OCI-LY1 (cell line): ENCODE measurements around the gene HTT.

Experiments
- H2AFZ ChIP-seq: fragments of 200-600 bp; sonication (generic), shearing (Covaris generic); 2 replicates; pipeline ENCODE4 v1.6.0; 2014; ENCODE audit warnings: antibody characterized with exemption, mild to moderate bottlenecking, low read length
- H3F3A ChIP-seq: fragments of 200-600 bp; sonication (generic), shearing (Covaris generic); 2 replicates; pipeline ENCODE4 v1.6.0; 2014; ENCODE audit warnings: mild to moderate bottlenecking, antibody characterized with exemption, low read length, moderate library complexity; ENCODE audit not compliant: insufficient read depth
- H3K27ac ChIP-seq: fragments of 200-600 bp; sonication (generic); 2 replicates; pipeline ENCODE4 v1.5.1; 2014; ENCODE audit warnings: low read length, mixed run types, mild to moderate bottlenecking, low read depth; ENCODE audit not compliant: poor library complexity, severe bottlenecking
- H3K27me3 ChIP-seq: fragments of 200-600 bp; sonication (generic); 2 replicates; pipeline ENCODE4 v1.6.0; 2014; ENCODE audit warnings: antibody characterized with exemption, mild to moderate bottlenecking, low read length, moderate library complexity; ENCODE audit not compliant: insufficient read depth
- H3K36me3 ChIP-seq: fragments of 200-600 bp; sonication (generic); 2 replicates; pipeline ENCODE4 v1.6.1; 2014; ENCODE audit warnings: mild to moderate bottlenecking, antibody characterized with exemption, low read length, moderate library complexity, mixed read lengths; ENCODE audit not compliant: insufficient read depth
- H3K4me1 ChIP-seq: fragments of 200-600 bp; sonication (generic); 2 replicates; pipeline ENCODE4 v1.5.1; 2014; ENCODE audit warnings: mild to moderate bottlenecking, low read length, moderate library complexity; ENCODE audit not compliant: insufficient read depth, severe bottlenecking
- H3K4me2 ChIP-seq: fragments of 200-600 bp; sonication (generic), shearing (Covaris generic); 2 replicates; pipeline ENCODE4 v1.6.1; 2014; ENCODE audit warnings: low read length
- H3K4me3 ChIP-seq: fragments of 200-600 bp; sonication (generic); 2 replicates; pipeline ENCODE4 v1.5.1; 2014; ENCODE audit warnings: low read length, low read depth, mild to moderate bottlenecking, mixed read lengths; ENCODE audit not compliant: poor library complexity, severe bottlenecking
- H3K79me2 ChIP-seq: fragments of 200-600 bp; shearing (Covaris generic); 2 replicates; pipeline ENCODE4 v1.6.1; 2016; ENCODE audit warnings: mixed run types, low read length, mixed read lengths; ENCODE audit not compliant: insufficient read depth
- H3K9ac ChIP-seq: fragments of 200-600 bp; sonication (generic), shearing (Covaris generic); 2 replicates; pipeline ENCODE4 v1.6.1; 2014; ENCODE audit warnings: mild to moderate bottlenecking, low read length, mixed read lengths
- H3K9me2 ChIP-seq: fragments of 200-600 bp; sonication (generic), shearing (Covaris generic); 2 replicates; pipeline ENCODE4 v1.6.1; 2014; ENCODE audit warnings: low read depth, mild to moderate bottlenecking, low read length, mixed read lengths
- H3K9me3 ChIP-seq: fragments of 200-600 bp; shearing (Covaris generic); 2 replicates; pipeline ENCODE4 v1.6.1; 2014; ENCODE audit warnings: low read length, mixed read lengths
- H4K20me1 ChIP-seq: fragments of 200-600 bp; sonication (generic), shearing (Covaris generic); 2 replicates; pipeline ENCODE4 v1.6.0; 2016; ENCODE audit warnings: mild to moderate bottlenecking, low read length; ENCODE audit not compliant: insufficient read depth
- EZH2 ChIP-seq: fragments of 200-600 bp; sonication (generic), shearing (Covaris generic); IDR thresholded peaks from 2 replicates; pipeline ENCODE4 v1.8.0; 2017; ENCODE audit warnings: borderline replicate concordance, mixed run types, mild to moderate bottlenecking, antibody characterized with exemption, low read length, moderate library complexity, mixed read lengths
- TF ChIP-seq, protein P1 (sequence below): fragments of 200-600 bp; sonication (generic), shearing (Covaris generic); IDR thresholded peaks from 2 replicates; pipeline ENCODE4 v1.5.1; 2017; ENCODE audit warnings: mild to moderate bottlenecking, antibody characterized with exemption, low read length, moderate library complexity, mixed read lengths

Gene HTT

DNA sequence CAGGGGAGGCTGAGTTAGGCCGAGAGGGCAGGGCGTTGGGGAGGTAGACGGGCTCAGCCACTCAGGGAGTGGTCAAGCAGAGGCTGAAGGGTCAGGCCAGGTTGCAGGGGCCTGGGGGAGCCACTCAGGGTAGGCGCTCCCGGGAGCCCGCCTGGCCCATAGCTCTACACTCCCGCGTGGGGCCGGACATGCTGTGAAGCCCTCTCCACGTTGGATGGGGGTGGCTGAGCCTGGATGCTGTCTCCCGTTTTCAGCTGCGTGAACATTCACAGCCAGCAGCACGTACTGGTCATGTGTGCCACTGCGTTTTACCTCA lies 160.5 kb downstream of the HTT start:
- Histone ChIP-seq H3K4me1 (no peaks in the 10 kb centered on the region), H3K79me2 (no peaks in the 10 kb centered on the region), H3K27me3 (no peaks in the 10 kb centered on the region), H3K9me3 (no peaks in the 10 kb centered on the region), H3K4me3 (no peak overlapping the region), H3K4me2 (no peak overlapping the region), H3K27ac (no peak overlapping the region), H3K9ac (no peak overlapping the region), H3F3A (no peaks in the 10 kb centered on the region), H4K20me1 (no peaks in the 10 kb centered on the region), H2AFZ (no peak overlapping the region), H3K9me2 (no peaks in the 10 kb centered on the region), H3K36me3 (peaks cover 7% of the 10 kb centered on the region)
- TF ChIP-seq EZH2 = no peak
- TF ChIP-seq, protein P1, sequence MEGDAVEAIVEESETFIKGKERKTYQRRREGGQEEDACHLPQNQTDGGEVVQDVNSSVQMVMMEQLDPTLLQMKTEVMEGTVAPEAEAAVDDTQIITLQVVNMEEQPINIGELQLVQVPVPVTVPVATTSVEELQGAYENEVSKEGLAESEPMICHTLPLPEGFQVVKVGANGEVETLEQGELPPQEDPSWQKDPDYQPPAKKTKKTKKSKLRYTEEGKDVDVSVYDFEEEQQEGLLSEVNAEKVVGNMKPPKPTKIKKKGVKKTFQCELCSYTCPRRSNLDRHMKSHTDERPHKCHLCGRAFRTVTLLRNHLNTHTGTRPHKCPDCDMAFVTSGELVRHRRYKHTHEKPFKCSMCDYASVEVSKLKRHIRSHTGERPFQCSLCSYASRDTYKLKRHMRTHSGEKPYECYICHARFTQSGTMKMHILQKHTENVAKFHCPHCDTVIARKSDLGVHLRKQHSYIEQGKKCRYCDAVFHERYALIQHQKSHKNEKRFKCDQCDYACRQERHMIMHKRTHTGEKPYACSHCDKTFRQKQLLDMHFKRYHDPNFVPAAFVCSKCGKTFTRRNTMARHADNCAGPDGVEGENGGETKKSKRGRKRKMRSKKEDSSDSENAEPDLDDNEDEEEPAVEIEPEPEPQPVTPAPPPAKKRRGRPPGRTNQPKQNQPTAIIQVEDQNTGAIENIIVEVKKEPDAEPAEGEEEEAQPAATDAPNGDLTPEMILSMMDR = no peak

DNA sequence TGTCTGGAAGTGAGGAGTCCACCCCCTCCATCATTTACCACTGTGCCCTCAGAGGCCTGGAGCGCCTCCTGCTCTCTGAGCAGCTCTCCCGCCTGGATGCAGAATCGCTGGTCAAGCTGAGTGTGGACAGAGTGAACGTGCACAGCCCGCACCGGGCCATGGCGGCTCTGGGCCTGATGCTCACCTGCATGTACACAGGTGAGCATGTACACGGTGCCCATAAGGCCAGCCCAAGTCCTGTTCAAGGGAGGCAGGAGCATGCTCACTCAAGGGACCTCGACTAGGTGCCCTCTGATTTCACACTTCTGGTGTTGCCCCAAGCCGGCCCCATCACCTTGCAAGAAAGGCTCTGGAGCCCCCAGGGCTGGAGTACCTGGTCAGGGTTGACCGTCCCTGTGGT lies 161.1 kb downstream of the HTT start:
- peaks cover 6% of the 10 kb centered on the region; the same call in 1 of the 2 replicates for H3K36me3 ChIP-seq
- H3K27me3 ChIP-seq = no peaks in the 10 kb centered on the region
- H4K20me1 ChIP-seq = no peaks in the 10 kb centered on the region

DNA sequence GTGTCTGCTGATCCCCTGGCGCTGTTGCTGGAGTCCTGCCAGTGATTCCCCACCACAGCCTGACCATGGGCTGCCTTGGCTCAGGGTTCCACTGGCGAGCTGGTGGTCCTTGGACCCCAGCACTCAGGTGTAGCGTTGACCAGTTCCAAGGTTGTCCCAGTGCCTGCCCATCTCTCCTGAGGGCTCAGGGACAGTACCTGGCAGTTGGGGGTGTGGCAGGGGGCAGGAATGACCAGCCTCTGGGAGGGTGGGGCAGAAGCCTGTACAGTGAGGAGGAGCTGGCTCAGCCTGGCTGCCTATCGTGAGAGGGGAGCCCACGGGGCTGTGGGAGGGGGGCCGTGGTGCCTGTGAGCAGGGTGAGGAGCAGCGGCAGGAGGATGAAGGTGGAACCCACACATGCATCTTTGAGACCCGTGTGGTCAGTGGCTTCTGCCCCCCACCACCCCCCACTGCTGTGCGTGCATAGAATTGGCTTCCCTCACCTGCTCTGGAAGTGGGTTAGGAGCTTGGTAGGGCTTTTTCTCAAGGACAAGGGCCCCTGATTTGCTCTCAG lies 161.9 kb downstream of the HTT start:
- no peaks in the 10 kb centered on the region for H4K20me1 ChIP-seq
- no peaks in the 10 kb centered on the region for H3K9me2 ChIP-seq
- TF ChIP-seq, protein P1 = no peak
- TF ChIP-seq EZH2 = no peak
- H3K79me2 ChIP-seq = no peaks in the 10 kb centered on the region
- H3K36me3 ChIP-seq = no peaks in the 10 kb centered on the region
- no peak overlapping the region for H3K4me3 ChIP-seq
- no peaks in the 10 kb centered on the region for H3K27me3 ChIP-seq
- no peaks in the 10 kb centered on the region for H3F3A ChIP-seq
- no peaks in the 10 kb centered on the region for H3K4me1 ChIP-seq
- H3K9me3 ChIP-seq = no peaks in the 10 kb centered on the region
- H3K27ac ChIP-seq = no peak overlapping the region
- H3K4me2 ChIP-seq = no peak overlapping the region
- H2AFZ ChIP-seq = no peak overlapping the region
- no peak overlapping the region for H3K9ac ChIP-seq

More for the DNA sequence above, 161.1 kb downstream of the HTT start:
- Histone ChIP-seq H3K79me2 (no peaks in the 10 kb centered on the region), H3F3A (no peaks in the 10 kb centered on the region), H2AFZ (no peak overlapping the region), H3K9me2 (no peaks in the 10 kb centered on the region), H3K4me1 (no peaks in the 10 kb centered on the region), H3K9me3 (no peaks in the 10 kb centered on the region), H3K27ac (no peak overlapping the region), H3K4me2 (no peak overlapping the region), H3K4me3 (no peak overlapping the region), H3K9ac (no peak overlapping the region)
- no peak for TF ChIP-seq EZH2
- TF ChIP-seq, protein P1 = no peak
